Stimulated activated naive CD4-positive, alpha-beta T cell treated with Interleukin-2 at 50 U/mL for 16 hours (primary cell): ENCODE measurements around the gene PCLO.

Source experiments
- DNase-seq: peaks from one replicate; lab custom pipeline; 2025; lab: John Stamatoyannopoulos, UW

Gene PCLO

DNA sequence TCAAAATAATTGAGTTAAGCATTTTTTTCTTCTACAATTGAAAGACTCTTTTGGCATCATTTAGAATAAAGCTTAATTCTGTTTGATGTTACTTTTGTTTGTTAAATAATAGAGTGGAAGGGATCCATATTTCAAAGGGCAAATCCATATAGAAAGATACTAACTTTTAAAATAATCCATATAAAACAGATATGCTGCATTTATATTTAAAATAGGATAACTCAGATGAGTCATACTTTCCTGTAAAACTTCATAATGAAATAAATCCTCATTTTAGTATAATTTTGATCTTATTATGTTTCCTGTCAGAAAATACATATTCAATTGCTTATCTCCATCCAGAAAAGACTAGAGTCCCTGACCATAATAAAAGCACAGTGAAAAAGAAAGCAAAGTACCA, 323.6 kb downstream of the PCLO start:
- DNase-seq: no peak

DNA sequence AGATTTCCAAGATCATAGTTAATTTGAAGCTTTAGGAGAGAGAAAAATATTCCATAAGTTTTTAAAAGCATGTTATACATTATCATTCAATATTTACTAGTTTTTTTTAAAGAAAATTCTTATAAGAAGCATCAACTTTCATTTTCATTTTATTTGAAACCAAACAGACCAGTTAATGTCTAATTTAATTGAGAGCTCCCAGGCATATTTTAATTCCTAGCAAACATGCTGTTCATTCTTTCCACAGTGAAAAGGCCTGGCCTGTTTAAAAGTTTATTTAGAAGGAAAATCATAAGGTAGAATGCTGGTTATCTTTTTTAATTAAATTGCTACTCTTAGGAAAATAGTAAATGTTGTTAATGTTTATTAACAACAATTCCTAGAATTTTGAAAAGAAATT, 324.4 kb downstream of the PCLO start:
- no peak for DNase-seq

DNA sequence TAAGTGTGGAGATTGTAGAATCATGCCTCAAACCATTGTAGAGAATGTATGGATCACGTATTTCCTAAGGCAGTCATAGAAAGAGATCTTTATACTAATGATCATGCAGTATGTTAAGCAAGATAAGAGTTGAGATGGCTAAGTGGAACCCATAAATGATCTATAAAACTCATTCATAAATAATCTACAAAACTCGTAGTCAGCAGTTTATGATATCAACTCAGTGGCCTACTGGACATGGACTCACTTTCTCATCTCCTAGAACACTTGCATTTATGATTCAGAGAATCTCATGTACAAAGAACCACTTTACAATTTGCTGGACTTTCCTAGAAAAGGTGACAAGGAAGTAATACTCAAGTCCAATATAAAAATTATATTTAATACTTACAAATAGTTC, 339.6 kb downstream of the PCLO start:
- DNase-seq: no peak

DNA sequence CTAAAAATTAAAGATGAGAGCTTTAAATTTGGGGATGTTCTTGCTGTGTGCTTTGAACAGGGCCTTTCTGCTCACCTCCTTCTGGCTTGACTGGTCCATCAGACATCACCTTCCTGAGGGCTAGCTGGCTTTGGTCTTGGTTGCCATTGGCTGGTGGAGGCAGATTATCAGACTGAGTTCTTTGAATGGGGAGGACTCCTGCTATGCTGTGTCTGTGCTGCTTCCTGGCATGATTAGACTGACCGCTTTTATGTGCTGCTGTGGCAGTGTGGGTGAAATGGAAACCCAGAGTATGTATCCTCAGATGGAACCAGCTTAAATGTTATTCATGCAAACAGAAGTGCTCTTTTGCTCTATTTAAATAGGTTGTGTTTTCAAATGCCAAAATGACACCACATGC, 341.6 kb downstream of the PCLO start:
- DNase-seq: no peak

DNA sequence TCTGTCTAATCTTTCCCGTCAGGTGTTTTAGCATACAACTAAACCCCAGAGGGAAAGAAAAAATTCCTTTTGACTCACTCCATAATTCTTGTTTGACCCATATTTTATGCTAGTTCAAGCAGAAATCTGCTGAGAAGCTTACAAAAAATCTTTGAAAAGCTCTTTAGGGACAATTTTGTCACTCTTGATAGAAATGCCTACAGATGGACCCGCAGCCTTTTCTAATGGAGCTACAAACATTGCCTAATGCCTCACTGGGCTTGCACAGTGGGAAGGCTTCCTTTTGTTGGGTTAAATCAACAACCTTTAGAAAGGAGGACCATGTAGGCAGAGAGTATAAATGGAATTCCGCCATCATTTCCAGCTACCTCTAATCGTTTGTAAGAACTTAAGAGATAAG, 344.5 kb downstream of the PCLO start:
- DNase-seq: no peak

DNA sequence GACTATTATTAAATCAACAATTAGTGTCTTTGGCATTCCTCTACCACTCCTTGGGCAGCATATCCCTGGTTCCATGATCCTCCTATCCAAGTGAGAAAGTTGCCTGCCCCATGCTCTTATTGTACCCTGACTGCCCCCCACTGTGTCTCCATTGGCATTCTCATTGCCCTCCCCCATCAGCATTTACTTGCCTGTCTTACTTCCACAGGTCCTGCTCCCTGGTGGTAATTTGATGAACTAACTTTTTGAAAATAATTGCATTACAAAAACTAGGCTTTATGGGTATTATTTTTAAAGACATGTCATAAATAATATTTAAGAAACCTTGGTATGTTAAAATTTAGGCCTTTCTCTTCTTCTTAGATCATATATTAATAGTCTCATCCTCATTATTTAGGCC, 346.4 kb downstream of the PCLO start:
- DNase-seq: no peak

DNA sequence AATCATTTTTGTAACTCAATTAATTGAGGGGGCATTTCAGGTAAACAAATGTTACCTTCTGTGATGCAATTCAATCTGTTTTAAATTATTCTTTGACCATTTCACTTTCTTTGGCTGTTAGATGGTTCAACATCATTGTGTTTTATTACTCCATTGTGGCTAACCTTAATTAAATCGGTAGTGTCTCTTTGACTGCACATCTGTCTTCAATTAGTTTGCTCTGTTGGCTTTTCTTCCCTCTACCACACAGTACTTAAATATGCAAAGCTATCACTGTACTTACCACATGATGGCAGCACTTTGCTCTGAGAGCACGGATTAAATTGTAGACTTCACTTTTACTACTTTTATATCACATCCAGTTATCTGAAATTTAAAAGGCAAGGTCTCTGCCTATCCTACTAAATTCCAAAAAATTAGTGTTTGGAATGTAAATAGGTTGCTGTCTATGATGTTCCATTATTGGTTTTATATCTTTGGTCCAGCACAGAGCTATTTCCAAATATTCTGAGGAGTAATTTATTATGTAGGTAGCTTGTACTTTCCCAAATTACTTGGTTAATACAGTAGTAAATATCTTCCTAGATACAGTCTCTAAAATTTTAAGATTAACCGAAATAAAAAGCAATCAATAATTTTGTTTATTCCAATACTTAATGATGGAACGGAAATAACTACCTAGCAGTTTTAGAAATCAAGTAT, 352.0 kb downstream of the PCLO start:
- no peak for DNase-seq

DNA sequence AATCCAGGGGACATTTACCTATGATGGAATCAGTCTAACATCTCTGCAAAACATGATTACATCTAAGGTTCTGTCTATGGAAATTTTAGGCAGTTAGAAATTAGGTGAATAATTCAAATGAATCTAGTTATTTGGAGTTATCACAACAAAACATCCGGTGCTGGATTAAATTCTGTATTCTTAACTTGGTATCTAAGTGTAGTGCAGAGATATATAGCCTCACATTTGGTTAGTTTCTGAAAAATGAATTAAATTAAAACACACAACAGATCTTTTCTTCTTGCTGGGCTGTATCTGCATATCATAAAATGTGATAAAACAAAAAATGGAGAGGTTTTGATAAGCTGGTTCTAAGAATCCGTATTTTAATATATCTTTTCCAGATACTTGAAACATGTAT, 354.1 kb downstream of the PCLO start:
- no peak for DNase-seq

DNA sequence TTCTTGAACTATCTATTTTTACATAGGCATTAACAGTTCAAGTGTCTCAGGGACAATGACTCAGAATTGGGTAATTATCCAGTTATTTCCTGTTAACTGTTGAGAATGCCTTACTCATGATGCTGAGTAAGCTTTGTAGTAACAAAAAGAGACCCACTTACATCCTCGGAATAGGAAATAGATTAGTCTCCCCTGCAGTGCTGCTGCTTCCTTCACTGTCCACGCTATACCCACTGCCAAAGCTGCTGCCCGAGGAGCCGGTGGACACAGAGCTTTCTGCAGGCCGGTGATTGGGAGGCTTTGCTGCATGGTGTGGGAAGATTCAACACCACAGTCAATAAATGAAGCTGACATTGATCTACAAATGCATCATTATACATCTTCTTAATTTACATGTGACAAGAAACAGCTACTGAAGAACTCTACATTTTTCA, 357.1 kb downstream of the PCLO start:
- DNase-seq: no peak

DNA sequence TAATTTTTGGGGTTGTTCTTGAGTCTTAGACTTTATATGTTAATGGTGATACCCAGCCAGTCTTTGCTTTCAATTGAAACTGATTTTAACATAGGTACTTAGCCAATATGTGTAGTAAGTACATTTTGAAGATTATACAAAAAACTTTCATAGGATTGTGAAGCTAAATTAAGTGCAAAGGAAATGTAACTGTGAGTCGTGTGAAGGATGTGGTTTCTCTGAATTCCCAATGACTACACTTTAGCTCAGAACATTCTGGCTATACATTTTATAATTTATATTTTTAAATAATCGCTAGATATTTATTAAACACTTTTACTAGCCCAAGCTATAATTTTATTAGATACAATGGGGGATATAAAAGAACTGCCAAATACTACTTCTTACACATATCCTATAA, 359.3 kb downstream of the PCLO start:
- DNase-seq: no peak

DNA sequence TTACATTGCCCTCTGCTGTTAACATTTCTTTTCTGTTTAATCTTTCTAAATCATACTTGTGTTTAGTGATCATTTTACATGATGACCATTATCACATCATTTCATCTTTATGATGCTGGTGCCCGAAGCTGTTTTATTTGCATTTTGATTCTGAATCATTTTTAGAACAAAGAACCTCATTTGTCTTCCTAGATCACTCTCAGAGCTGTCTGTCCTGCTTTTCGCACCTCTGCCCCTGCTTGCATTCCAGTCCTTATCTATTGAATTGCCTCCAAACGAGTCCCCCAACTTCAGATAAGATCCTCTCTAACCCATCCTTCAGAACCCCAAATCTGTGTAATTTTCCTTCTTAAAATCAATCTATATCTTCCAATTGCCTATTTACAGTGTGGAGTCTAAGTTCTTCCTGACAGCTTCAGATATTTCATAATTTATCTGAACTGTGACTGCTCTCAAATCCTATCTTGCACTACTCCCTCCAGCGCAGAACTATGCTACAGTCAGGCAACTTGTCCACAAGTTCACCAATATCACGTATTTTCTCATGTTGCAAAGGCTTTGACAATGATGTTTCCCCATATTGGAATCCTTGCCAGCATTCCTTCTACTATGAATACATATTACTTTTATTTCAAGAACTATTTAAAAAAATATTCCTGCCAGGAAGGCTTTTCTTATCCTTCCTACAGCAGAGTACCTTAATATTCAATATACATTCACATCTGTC, 372.6 kb downstream of the PCLO start:
- no peak for DNase-seq

DNA sequence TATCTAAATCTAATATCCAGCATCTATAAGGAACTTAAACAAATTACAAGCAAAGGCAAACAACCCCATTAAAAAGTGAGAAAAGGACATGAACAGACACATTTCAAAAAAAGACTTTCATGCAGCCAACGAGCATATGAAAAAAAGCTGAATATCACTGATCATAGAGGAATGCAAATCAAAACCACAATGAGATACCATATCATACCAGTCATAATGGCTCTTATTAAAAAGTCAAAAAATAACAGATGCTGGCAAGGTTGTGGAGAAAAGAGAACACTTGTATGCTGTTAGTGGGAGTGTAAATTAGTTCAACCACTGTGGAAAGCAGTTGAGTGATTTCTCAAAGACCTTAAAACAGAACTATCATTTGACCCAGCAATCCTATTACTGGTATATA, 384.7 kb downstream of the PCLO start:
- no peak for DNase-seq

DNA sequence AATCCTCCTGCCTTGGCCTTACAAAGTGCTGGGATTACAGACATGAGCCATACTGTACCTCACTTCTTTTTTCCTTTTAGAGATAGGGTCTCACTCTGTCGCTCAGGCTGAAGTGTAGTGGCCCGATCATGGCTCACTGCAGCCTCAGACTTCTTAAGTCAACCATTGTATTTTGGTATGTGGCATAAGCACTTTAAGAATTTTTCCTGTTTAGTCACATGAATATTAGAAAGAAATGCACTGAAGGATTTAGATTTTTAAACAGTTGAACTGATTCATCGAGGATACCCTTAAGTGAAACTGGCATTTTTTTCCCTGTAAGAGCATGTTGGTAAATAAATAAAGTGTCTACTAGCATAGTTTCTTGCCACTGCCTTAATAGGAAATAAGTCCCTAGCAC, 399.8 kb downstream of the PCLO start:
- no peak for DNase-seq

DNA sequence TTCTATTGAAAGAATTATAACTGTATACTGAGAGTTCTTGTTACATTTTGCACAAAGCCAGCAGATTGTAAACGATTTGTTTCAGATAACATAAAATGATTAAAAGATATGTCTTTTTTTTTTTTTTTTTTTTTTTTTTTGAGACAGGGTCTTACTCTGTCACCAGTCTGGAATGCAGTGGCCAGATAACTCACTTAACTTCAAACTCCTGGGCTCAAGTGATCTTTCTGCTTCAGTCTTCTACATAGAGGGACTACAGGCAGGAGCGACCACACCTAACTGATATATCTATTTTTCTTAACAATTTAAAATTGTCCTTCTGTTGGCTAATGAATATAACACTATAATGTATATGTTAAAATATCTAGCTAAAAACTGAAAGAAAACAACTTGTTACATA, 401.9 kb downstream of the PCLO start:
- no peak for DNase-seq

DNA sequence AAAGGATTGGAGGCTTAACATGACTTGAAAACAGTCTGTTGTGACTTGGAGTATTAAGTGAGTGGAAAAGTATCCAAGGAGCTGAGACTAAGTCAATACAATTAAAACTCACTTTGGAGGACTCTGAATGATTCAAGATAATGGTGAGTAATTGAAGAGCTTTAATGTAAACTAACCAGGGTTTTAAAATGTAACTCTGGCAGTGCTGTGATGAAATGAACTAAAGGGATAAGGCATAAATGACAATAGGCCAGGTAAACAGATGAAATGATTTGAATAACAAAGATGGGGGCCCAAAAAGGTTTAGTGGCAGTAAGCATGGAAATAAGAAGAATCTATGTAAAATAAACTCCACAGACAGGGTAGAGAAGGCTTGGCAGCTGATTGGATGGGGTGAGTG, 402.6 kb downstream of the PCLO start:
- DNase-seq: no peak

DNA sequence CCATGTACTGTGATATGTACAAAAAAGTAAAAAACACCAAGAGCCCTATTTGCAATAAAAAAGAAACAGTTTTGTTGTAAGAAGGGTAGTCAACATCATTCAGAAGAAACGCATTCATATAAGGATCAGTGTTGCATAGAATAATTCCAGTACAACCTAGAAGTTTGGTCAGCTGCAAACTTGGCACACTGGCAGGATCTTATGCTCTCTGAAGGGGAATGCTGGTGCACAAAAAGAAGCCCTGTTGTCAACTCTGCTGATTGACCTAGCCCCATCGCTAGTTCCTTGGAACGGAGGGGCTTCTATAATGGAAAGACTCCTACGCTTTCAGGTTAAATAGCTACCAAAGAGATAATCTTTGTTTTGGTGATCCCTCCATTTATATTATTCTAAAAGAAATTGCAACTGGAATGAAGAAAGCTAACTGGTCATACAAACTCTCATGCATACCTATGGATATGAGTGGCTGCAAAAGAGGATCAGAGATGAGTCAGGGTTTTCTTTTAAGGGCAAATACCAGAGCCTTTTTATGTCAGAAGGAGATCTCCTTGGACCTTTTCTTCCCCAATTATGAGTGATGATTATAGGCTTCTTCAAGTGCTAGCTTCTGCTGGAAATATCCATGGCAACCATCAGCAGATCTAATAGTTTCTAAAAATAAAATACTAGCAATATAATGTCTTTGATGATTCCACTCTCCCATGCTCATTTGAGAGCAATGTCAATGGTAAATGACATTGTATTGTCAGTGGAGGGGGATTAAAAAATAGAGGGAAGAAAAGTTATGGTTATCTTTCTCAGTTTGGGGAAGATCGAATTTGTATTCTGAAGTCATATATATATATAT, 406.8 kb downstream of the PCLO start:
- DNase-seq: no peak

DNA sequence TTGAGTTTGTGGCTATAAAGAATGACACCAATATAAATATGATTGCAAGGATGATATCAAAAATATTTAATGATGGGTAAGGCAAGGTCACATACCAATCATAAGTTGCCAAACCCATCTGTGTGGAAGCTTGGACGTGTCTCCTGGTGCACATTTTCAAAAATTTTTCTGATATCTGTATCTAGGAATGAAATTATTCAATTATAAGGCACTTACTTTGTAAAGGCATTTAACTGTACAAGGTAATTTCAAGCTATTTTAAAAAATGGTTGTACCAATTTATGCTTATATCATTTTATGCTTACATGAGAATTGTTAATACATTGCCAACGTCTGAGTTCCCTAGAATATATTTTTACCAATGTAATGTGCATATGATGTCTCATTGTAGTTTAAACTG, 412.7 kb downstream of the PCLO start:
- DNase-seq: no peak

DNA sequence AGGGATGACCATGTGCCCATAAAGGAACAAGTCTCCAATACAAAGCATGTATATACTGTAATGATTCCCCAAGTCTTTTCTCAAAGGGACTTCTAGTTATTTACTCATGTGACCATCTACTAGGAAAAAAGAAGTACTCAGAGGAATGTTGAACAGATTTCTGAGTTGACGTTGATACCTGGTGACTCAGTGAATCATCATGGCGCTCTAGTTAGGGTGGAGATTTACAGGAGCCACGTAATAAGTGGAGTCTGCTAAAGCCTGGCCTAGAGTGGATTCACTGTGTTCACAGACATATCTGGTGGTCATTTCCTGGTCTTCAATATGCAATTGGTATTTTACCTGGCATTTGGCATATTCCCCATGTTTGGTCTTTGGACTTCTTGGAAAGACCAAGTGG, 416.9 kb downstream of the PCLO start:
- no peak for DNase-seq

DNA sequence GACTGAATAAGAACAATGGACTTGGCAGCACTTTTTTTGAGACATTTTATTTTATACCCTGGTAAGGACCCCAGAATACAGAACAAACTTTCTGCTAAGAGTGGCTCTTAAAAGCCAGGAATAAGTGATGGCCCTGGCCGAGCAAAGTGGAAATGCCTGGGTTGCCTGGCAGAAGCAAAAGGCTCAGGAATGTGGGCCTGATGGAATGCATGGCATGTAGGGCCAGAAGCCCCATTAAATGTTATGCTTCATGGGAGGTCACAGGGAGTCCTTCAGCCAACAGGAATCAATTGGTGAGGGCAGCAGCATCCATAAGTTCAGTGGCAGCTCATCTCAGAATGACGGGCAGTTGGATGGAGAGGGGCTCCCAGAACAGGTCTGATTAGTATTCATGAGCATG, 417.6 kb downstream of the PCLO start:
- no peak for DNase-seq

DNA sequence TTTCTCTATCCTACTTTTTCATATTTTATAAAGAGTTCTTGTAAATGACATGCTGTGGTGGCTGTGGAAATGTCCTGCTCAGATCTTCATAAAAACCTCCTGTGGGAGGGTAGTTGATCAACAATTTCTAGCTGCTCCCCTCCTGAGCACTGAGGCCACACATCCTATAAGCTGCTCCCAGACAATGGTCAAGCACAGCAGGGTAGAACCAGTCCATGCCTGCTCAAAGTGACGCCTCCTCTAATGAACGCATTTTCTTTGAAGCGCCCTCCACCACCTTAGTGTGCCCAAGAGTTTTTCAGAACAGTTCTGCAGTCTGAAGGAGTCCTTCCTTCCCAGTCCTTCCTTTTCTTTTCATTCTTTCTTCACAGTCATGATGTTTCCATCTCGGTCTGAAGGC, 420.5 kb downstream of the PCLO start:
- DNase-seq: no peak

DNA sequence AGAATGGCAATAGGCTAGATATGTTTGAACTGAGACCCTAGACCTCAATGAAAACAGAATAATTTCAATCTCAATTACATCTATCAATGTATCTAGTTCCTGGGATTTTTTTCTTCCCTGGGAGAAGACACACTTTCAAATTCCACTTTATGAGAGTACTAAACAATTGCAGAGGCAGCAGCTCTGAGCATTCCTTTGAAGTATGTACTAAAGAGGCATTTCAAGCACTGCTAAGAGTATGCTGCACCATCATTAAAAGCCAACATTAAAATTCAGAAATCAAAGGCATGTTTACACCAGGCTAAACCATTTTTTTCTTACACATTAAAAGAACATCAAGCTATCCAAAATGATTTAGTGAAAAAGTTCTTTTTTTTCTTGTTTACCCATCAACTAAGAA, 421.2 kb downstream of the PCLO start:
- DNase-seq: no peak

DNA sequence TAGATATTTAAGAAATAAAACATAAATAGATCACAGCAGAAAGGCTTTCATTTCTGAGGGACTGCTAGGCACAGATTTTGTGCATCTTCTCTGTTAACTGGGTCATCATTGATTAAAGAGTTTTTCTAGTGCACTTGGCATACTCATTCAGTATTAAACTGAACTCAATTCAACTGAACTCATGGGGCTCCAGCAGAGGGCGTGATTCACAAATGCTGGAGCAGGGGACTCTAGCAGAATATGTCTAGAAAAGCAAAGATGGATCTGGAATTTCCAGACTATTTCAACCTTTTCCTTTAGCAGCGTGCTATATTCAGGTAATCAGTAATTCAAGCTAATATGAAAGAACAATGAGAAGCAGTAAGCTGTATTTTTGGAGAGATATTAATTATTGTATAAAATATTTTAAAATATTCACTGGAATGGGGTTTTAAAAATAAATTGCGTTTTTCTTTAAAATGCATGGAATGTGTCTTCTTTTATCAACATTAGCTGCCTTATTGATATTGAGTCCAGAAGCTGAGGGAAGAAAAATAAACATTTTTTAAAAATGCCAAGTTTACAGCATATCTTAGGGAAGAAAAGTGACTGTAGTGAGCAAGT, 422.3 kb downstream of the PCLO start:
- no peak for DNase-seq

DNA sequence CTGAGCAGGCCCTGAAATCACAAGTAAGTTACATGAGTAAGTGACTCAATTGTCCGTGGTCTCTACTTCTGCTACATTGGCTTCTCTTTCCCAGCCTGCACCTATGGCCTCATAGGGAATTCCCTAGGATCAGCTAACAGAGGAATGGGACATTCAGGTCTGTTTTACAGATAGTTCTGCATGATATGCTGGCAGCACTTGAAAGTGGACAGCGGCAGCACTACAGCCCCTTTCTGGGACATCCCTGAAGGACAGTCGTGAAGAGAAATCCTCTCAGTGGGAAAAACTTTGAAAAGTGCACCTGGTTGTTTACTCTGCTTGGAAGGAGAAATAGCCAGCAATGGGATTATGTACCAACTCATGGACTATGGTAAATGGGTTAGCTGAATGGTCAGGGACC, 426.1 kb downstream of the PCLO start:
- DNase-seq: no peak
